GM18867 (cell line): ENCODE data around the gene CFAP97.
"Not testable (repeated sequence)": the region's sequence is repeated elsewhere in the genome, so short reads cannot be mapped to it uniquely, and the experiment has no call there.

ENCODE experiments used
- ATAC-seq: cut with Tn5 transposase; IDR thresholded peaks from one replicate; pipeline ENCODE4 v1.9.1; 2021; ENCODE audit warnings: mild to moderate bottlenecking, moderate library complexity; ENCODE audit not compliant: unreplicated experiment

The CFAP97 gene

DNA sequence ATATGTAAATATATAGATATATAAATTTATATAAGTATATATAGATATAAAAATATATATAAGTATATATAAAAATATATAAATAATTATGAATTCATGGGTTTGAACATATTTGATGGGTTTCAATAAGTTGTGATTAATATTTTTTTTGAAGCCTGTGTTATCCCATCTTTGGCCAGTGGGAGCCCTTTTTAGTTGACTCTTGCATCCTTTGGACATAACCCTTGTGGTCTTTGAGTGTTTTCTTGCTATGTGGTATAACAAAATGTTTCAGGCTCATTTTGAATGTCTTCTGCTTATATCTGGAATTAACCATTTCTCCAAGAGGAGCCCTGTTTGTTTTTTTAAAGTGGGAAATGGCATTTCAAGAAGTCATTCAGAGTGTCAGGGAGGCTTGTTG, 20.8 kb upstream of the CFAP97 start:
- no peak for ATAC-seq

DNA sequence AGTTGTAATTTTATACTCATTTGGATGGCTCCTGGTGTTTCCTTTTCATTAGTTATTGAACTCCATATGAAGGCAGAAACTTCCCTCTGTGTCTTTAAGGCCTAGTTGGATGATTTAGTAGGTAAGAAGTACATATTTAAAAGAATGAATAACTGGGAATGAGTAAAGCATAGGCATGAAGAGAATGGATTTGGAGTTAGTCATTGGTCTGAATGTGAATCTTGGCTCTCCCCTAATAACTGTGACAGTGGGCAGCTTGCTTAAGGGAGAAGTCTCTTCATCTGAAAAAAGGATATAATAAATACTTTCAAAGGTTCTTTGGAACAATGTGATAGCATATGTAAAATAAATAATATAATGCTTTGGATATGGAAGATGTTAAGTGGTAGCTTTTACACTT, 18.8 kb upstream of the CFAP97 start:
- ATAC-seq, result no peak

DNA sequence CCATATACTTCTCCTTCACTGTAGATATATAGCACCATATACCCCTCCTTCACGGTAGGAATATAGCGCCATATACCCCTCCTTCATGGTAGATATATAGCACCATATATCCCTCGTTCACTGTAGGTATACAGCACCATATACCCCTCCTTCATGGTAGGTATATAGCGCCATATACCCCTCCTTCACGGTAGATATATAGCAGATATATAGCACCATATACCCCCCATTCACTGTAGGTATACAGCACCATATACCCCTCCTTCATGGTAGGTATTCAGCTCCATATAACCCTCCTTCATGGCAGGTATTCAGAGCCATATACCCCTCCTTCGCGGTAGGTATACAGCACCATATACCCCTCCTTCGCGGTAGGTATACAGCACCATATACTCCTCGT, 18.1 kb upstream of the CFAP97 start:
- no peak for ATAC-seq

DNA sequence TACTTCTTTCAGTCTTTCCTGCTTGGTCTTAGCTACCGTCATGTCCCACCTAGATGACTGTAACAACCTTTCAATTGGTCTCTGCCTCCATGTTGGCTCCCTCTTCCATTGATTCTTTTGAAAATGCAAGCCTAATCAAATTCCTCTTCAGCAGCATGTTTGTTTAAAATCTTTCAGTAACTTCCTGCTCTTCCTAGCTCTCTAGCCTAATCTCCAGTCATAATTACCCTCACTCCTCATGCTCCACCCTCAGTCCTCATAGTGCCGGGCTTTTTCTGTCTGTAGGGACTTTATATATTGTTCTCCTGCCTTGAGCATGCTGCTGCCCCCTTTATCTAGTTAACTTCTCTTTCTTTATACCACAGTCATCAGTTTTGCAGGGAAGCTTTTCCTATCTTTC, 17.7 kb upstream of the CFAP97 start:
- ATAC-seq, result no peak

DNA sequence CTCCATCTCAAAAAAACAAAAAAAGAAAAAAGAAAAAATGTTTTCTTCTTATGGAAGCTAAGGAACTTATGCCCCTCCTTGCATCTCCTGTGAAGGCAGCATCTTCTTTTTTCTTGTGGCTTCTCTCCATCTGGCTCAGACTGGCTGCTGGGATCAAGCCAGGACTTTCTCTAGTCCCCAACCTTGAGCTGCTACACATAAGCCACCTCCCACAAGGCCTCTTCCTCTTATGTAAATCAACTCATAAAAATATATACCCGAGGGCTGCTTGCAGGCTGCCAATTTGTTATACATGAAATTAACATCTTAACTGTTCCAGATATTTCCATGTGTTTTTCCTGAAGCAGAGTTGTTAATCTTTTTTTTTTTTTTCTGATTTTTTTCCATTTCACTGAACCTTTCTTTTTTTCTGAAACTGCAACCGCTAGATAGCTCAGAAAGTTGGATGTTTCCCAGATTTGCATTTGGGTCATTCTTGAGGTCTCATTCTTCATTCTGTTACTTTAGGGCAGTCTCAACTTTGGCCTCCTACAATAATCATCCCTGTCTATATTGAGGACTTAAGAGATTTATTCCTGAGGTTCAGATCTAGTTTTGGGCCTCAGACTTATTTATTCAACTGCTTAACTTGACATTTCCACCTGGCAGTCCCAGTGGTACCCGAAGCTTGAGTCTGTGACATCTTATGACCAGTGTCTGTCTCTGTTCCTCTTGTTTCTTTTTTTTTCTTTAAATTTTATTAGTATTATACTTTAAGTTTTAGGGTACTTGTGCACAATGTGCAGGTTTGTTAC, 15.9 kb upstream of the CFAP97 start:
- peak; percentile 81 for ATAC-seq

DNA sequence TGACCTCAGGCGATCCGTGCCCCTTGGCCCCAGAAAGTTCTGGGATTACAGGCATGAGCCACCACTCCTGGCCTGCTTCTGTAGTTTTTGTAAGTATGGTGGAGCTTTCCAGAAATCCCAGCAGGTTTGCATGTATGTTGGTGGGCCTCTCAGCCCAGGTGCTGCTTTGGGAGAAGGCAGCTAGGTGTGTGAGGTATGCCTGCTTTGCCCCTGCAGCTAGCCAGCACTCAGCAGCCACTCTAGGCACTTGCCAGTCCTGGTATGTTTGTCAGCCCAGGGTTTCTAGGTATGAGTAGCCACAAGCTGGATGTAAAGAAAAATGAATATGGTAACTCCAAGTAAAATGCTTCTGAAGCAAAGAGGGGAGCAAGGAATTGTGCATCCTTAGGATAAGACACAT, 14.5 kb upstream of the CFAP97 start:
- ATAC-seq, result no peak

DNA sequence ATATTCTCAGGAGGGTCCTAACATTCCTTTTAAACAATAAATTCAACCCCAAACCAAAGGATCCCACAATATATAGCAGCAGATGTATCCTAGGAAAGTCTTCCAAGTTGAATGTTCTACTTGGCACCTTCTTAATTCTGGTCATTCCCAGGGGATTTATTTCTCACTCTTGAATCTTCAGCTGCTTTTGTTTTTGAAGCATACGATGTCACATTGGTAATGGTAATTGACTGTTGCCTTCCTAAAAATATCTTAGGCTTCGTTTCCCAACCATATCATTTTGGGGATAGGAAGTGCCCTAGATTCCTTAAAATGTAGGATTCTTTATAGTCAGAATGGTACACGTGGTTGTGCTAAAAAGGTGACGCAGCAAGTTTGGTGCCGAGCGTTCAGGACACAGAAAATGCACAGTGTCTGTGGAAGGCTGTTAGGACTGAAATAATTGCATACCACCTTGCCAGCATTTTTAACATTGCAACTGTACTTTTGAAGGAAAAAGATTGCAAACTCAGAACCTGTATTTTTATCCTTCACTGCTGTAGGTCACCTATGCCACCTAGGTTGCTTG, 13.7 kb upstream of the CFAP97 start:
- no peak for ATAC-seq

DNA sequence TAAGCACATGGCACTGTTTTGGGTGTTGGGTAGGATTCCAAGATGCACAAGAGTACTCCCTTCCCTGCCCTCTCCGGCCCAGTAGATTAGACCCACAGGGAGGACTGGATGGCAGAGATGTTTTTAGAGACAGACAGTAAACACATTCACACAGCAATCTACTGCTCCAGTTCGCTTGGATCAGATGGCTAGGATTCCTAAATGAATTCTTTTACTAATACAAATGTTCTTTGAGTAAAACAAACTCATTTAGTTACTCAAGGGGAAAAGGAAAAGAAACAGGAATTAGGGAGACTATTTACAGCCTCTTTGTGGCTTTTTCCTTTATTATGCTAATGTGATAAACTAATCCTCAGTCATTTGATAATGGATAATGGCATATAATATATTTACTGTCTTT, 11.5 kb upstream of the CFAP97 start:
- no peak for ATAC-seq

DNA sequence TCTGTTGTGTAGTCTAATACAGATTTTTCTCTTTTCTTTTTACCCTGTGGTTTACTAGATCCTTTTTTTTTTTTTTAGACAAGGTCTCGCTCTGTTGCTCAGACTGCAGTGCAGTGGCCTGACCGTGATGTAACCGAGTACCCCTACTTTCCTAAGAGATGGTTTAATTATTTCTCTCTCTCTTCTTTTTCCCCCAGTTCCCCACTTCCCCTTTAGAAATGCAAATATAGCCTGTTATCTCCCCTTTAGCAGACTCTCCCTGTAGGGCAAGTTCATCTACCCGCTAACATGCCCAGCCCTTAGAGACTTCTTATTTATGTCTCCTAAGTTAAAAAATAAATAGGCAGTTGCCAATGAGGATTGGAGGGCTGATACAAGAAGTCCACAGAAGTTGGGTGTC, 10.1 kb upstream of the CFAP97 start:
- peak; percentile 32 for ATAC-seq

DNA sequence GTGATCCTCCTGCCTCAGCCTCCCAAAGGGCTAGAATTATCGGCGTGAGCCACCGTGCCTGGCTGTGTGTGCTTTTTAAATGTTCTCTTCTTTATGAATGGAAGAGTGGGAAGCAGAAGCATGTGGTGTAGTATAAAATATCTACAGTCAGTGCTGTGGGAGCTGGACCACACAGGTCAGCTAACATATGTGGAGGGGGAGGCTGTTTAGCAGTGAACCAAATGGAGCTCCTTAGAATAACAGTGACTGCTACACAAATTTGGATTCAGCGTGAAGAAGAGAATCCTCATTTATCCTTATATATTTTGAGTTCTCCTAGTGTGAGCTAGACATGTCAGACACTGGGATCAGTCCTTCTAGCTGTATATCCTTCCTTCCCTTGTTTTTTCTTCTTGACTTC, 8.8 kb upstream of the CFAP97 start:
- no peak for ATAC-seq

DNA sequence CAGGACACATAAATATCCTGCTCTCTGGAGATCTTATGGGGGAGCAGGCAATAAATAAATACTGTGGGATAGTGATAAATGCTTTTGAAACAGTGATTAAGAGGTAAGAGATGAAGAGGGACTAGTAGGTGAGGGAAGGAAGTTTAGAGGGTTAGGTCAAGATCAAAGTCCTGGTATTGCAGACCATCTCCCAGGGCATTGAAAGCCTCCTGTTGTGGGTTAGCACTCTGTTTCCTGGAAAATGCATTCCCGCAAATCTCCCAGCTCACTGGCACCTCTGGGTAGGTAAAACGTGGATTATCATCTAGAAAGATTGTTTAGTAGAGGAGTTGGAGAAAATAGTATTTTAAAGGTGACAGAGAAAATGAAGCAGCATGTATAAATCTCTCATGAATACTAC, 7.8 kb upstream of the CFAP97 start:
- no peak for ATAC-seq

DNA sequence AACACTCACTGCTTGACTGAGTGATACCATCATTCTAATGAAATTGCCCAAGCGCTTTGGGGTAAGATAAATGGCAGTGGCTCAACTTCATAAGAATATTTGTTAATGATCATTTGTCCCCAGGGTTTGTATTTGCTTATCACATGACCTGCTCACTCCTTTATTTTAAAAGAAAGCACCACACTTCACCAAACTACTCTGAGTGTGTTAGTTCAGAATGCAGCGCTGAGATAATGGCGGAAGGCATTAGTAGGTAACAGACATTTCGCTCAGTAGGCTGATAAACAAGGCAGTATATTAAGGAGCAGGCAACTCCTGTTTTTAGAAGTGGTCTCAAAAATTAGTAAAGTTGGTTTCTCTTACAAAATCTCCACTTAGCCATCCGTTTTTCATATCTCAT, 7.2 kb upstream of the CFAP97 start:
- no peak for ATAC-seq

DNA sequence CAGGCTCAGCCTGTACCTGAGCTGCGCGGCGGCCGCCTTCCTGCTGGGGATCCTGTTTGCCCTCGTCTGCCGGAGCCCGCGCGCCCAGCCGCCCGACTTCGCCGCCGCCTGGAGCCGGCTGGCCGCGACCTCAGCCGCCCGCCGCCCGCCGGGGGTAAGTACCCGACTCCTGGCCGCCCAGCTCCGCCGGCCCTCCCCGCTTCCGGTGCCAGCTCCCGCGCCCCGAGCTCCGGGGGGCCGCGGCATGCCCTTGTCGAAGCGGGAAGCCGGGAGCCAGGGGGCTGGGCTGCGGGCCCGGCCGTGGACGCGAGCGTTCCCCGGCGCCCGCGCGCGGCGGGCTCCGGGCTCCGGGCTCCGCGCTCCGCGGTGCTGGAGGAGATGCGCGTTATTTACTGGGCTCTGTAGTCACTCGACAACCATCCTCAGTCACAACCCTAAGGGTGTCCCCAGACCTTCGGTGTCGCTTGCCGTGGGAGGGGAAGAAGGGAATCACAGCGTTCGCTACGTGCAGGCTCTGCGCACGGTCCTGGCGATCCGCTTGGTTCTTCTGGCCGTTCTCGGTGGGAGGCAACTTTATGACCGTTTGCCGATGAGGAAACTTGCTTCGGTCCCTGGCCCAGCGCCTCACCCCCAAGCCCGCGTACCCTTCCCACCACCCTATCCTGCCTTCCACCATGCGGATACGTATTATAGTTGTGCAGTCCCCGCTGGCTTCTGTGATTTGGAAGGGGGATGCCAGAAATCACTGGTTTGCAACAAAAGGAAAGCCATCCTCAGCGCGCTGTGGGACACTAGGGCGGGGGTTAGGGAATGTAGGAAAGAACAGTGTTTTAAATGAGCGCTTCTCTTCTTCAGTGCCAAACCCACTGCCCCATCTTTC, 6.5 kb upstream of the CFAP97 start:
- peak; percentile 12 for ATAC-seq

DNA sequence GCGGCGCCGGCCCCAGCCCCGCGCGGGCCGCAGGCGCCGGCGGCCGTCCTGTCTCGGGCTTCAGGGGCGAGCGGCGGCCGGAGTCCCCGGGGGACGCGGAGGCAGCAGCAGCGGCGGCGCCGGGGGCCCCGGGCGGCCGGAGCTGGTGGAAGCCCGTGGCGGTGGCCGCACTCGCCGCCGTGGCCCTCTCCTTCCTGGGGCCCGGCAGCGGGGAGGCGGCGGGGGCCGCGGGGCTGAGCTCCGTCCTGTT, 6.0 kb upstream of the CFAP97 start:
- peak; percentile 28 for ATAC-seq

DNA sequence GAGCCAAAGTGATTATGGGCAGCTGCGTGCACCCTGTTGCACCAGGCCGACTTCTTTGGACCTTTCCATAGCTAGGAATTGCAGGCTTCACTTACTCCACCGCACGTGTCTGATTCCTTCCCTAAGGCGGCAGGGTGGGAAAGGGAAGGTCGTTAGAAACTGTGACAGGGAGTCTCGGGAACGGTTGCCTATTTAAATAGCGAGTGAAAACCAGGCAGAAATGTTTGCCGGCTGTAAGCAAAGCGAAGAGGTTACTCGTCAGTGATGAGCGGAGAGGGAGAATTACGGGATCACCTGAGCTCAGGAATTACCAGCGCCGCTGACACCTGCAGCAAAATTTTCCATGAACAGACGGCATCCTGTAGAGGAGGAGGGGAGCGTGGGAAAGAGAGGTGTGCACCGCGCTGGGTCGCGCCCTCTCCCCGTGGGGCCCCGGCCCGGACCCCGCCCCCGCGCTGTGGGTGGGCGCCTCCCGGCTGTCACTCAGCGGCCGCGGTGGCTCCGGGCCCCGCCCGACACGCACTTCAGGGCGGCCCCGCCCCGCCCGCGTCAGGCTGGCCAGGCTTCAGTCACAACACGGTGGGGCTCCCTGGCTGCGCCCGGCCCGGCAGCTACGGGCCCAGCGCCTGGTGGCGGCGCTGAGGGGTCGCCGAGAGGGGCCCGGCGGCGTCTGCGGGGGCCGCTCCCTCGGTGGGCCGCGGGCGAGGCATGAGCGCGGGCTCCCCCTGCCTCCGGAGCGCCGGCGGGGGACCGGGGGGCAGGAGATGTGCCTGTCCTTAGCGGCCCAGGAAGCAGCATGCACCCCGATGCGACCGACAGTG, 5.4 kb upstream of the CFAP97 start, which contains the start of gene SNX25:
SNX25 (plus strand) TSS at position 568 of the 821 bp plus-strand sequence; CDS start at position 797, 229 bp downstream.
- peak; percentile 72 for ATAC-seq

DNA sequence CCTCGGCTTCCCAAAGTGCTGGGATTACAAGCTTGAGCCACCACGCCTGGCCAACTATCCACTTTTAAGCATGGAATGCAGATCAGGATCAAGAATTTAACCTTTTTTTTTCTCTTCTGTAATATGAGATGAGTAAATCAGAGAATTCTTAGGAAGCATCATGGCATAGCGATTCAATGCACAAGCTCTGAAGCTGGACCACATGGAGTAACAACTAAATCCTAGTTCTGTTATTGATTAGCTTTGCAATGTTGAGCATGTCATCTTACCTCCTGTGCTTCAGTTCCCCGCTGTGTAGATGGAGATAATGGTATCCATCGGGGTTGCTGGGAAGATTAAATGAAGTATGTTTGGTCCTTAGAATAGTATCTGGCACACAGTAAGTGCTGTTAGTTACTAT, 3.7 kb upstream of the CFAP97 start:
- ATAC-seq, result no peak

DNA sequence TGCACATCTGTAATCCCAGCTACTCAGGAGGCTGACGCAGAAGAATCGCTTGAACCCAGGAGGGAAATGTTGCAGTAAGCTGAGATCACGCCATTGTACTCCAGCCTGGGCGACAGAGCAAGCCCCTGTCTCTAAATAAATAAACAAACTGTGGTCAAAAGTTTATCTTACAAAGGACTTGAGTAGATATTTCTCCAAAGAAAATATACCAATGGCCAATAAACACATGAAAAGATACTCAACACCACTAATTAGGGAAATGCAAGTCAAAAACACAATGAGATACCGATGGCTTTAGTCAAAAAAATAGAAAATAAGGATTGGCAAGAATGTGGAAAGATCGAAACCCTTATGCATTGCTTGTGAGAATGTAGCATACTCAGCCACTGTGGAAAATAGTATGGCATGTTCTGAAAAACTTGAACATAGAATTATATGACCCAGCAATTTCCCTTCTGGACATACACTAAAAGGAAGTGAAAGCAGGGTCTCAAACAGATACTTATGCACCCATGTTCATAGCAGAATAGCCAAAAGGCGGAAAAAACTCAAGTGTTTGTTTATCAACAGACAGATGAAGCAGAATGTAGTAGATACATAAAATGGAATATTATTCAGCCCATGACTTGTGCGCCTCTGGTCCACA, 2.0 kb upstream of the CFAP97 start:
- no peak for ATAC-seq

DNA sequence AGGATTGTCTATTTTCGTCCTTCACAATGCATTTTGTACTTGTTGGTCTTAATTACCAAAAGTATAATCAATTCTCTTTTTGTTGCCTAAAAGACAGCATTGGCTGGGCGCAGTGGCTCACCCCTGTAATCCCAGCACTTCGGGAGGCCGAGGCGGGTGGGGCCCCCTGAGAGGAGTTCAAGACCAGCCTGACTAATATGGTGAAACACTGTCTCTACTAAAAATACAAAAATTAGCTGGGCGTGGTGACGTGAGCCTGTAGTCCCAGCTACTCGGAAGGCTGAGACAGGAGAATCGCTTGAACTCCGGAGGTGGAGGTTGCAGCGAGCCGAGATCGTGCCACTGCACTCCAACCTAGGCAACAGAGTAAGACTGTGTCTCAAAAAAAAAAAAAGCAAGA, 1.3 kb upstream of the CFAP97 start:
- ATAC-seq, result not testable (repeated sequence)

DNA sequence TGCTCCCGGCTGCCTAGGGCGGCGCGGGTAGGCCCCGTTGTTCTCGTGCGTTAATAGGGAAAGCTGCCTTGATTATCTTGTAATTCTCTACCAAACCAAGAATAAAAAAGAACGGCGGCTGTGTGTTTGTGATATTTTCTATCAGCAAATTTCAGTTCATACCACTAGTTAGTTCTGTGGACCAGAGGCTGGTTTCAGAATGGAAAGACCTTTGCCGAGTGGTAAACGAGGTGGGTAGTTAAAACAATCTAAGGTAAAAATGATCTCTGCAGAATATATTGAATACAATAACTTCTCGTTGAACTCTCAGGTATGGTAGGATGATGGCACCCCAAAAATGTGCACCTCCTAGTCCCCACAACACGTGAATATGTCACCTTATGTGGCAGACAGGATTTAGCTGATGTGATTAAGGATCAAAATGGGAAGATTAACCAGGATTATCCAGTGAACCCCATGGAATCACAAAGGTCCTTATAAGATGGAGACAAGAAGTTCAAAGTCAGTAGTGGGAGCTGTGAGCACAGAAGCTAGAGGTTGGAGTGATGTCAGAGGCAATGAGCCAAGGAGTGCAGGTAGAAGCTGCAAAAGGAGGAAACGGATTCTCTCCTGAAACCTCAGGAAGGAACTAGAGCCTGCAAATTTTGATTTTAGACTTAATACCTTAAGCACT, 574 bp upstream of the CFAP97 start:
- peak; percentile 2 for ATAC-seq

DNA sequence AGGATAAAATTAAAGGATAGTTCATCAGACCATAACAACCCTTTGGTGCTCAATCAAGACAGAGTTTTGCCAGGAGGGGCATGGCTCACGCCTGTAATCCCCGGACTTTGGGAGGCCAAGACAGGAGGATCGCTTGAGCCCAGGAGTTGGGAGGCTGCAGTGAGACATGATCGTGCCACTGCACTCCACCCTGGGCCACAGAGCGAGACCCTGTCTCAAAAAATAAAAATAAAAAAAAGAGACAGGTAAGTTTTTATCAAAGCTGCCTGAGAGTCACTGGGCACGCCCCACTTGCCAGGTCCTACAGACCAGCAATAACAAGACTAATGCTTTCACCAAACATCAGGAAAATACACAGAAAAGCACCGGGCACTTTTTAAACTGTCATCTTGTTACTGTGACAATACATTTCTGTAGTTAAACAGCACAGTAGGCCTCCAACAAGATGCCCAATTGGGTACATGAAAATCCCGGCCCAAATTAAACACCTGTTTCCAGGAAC, 765 bp downstream of the CFAP97 start:
- ATAC-seq, result peak; percentile 3
